SK-N-SH (cell line): ENCODE measurements around the gene ATP2B2.

Experiments used
- CHD2 ChIP-seq: fragments of 150-350 bp; IDR thresholded peaks from 2 replicates; pipeline ENCODE4 v1.6.1; 2018; ENCODE audit warnings: low read length; ENCODE audit not compliant: partially characterized antibody
- CTCF ChIP-seq: fragments of 200-600 bp; sonication (generic); IDR thresholded peaks from 2 replicates; pipeline ENCODE4 v1.6.1; 2017; ENCODE audit warnings: antibody characterized with exemption, mild to moderate bottlenecking, moderate library complexity
- FOSL2 ChIP-seq: IDR thresholded peaks from 2 replicates; pipeline ENCODE4 v1.4.0; 2012; ENCODE audit warnings: low read depth, mild to moderate bottlenecking, moderate library complexity, borderline replicate concordance
- GATA2 ChIP-seq: sonication (generic); formaldehyde crosslinking; IDR thresholded peaks from 2 replicates; pipeline ENCODE4 v1.5.0; 2020; ENCODE audit warnings: mild to moderate bottlenecking, missing genetic modification reagents
- JUND ChIP-seq: IDR thresholded peaks from 2 replicates; pipeline ENCODE4 v1.4.0; 2012
- MAX ChIP-seq: IDR thresholded peaks from 2 replicates; pipeline ENCODE4 v1.4.0; 2012; ENCODE audit warnings: low read depth
- POLR2AphosphoS5 ChIP-seq: IDR thresholded peaks from 2 replicates; pipeline ENCODE4 v1.6.1; 2012; ENCODE audit warnings: low read depth, low read length
- RCOR1 ChIP-seq: fragments of 150-350 bp; IDR thresholded peaks from 2 replicates; pipeline ENCODE4 v1.6.1; 2017; ENCODE audit warnings: antibody characterized with exemption, low read length
- RXRA ChIP-seq: IDR thresholded peaks from 2 replicates; pipeline ENCODE4 v1.4.0; 2012; ENCODE audit warnings: low read depth, mild to moderate bottlenecking, borderline replicate concordance
- SMC3 ChIP-seq: IDR thresholded peaks from 2 replicates; pipeline ENCODE4 v1.6.1; 2012; ENCODE audit warnings: low read depth, low read length, improper control_type of control experiment
- TCF12 ChIP-seq: IDR thresholded peaks from 2 replicates; pipeline ENCODE4 v1.4.0; 2012

GRCh38 chr3:10435850-10436249, 69.5 kb downstream of the ATP2B2 start:
- TF ChIP-seq GATA2 (CRISPR knock-in tag) (no peak), MAX (no peak), POLR2AphosphoS5 (no peak), FOSL2 (no peak), CTCF (no peak), SMC3 (no peak), JUND (no peak), CHD2 (no peak), TCF12 (no peak), RXRA (no peak), RCOR1 (no peak)
